ENCODE data around the gene SH3RF1. TPM values are rescaled to one million over a fixed set of nuclear protein-coding genes. Genes with fewer than 3 reads are reported as not detected.

SH3RF1 gene
- total RNA-seq, 1 experiment from 2014 or later, result 59.5 TPM

GRCh38 chr4:169061386-169061785 lies 209.4 kb downstream of the SH3RF1 start:
- Histone ChIP-seq H3K4me2 (ENCODE audit: low read length) (no peak overlapping the region), H3K9ac (ENCODE audit: low read length) (no peak overlapping the region), H3K9me3 (ENCODE audit: control insufficient read depth in 1 of 2, insufficient read depth in 1 of 2, low read depth in 1 of 2, low read length in 2 of 2) (no peaks in the 10 kb centered on the region), H3K4me3 (replicated peaks in 1 of 2; ENCODE audit: low read depth in 1 of 2, low read length in 2 of 2) (no peak overlapping the region), H3K9me2 (ENCODE audit: insufficient read depth) (no peaks in the 10 kb centered on the region), H3K36me3 (ENCODE audit: control insufficient read depth in 1 of 2, insufficient read depth in 2 of 2, low read length in 2 of 2) (no peaks in the 10 kb centered on the region), H2AFZ (ENCODE audit: low read depth, low read length, poor library complexity, severe bottlenecking) (no peak overlapping the region), H3K27ac (ENCODE audit: low read depth, low read length) (no peak overlapping the region), H4K20me1 (ENCODE audit: insufficient read depth) (no peaks in the 10 kb centered on the region), H3K4me1 (ENCODE audit: control insufficient read depth in 1 of 2, insufficient read depth in 2 of 2, low read length in 2 of 2) (peaks cover 0 to 4% of the 10 kb centered on the region in 2 experiments; a peak in 1 of 4 replicates), H3K79me2 (ENCODE audit: insufficient read depth, low read length) (no peaks in the 10 kb centered on the region), H3K27me3 (ENCODE audit: insufficient read depth, low read length) (no peaks in the 10 kb centered on the region)
- TF ChIP-seq EGR1 (IDR thresholded peaks at IDR 0.05; ENCODE audit: low read depth) (no peak), JUND (IDR thresholded peaks at IDR 0.05) (no peak), ATF3 (IDR thresholded peaks at IDR 0.05) (no peak), SIN3A (IDR thresholded peaks at IDR 0.05; ENCODE audit: low read depth) (no peak), ZNF274 (IDR thresholded peaks at IDR 0.05; ENCODE audit: low read depth, low read length) (no peak), ZBTB33 (IDR thresholded peaks at IDR 0.05; ENCODE audit: extremely low read depth, insufficient replicate concordance, low read length) (no peak), MAX (IDR thresholded peaks at IDR 0.05) (no peak), ELF1 (IDR thresholded peaks at IDR 0.05; ENCODE audit: borderline replicate concordance, low read depth) (no peak), SP1 (IDR thresholded peaks at IDR 0.05; ENCODE audit: low read depth) (no peak)
- CTCF ChIA-PET, result no interaction called here
- no peak for DNase-seq (ENCODE audit: low read depth, low spot score)
- intact Hi-C loops (cut with micrococcal nuclease), result no loop called here
- RAD21 ChIA-PET (ENCODE audit: low non-redundant PET in 1 of 2, low total read pairs in 2 of 2, uncharacterized antibody in 2 of 2, unreplicated experiment in 2 of 2), result no interaction called here
- POLR2A ChIA-PET, result no interaction called here
- BruUV-seq (replicated peaks), result no TSS peak
- no peak for ATAC-seq
